Vagina (tissue), 2 donors: ENCODE data around the gene TMEM92. TPM values are rescaled to one million over a fixed set of nuclear protein-coding genes. Genes with fewer than 3 reads are reported as not detected.

Experiments
- DNase-seq, 2 donors: peaks; one replicate each; pipeline ENCODE4 v3.0.0-alpha.2; 2017; ENCODE audit errors: extremely low spot score in 2 of 2
- H3K27ac ChIP-seq: fragments of 200-600 bp; sonication (generic); one replicate; pipeline ENCODE4 v1.5.1; 2019
- H3K27me3 ChIP-seq: fragments of 200-600 bp; sonication (generic); one replicate; pipeline ENCODE4 v1.5.1; 2019
- H3K36me3 ChIP-seq, 2 donors: fragments of 200-600 bp; sonication (generic); one replicate each; pipeline ENCODE4 v1.5.1; 2017 to 2019
- H3K4me1 ChIP-seq: fragments of 200-600 bp; sonication (generic); one replicate; pipeline ENCODE4 v1.5.1; 2019
- H3K4me3 ChIP-seq, 2 donors: fragments of 200-600 bp; sonication (generic); 1 replicate in 1 of 2; 2 replicates in 1 of 2; pipeline ENCODE4 v1.5.1; 2016 to 2019
- H3K9me3 ChIP-seq: fragments of 200-600 bp; sonication (generic); one replicate; pipeline ENCODE4 v1.5.1; 2019
- CTCF ChIP-seq, 3 experiments: fragments of 450-650 bp in 2 of 3; fragments of 200-600 bp in 1 of 3; sonication (generic) in 1 of 3; IDR thresholded peaks; one replicate each; pipeline ENCODE4 v1.5.1; 2017 to 2019; ENCODE audit warnings: antibody characterized with exemption in 3 of 3, mild to moderate bottlenecking in 2 of 3, moderate library complexity in 2 of 3
- POLR2A ChIP-seq, 2 donors: fragments of 450-650 bp; IDR thresholded peaks; one replicate each; pipeline ENCODE4 v1.6.1; 2017; ENCODE audit warnings: antibody characterized with exemption in 2 of 2, mild to moderate bottlenecking in 2 of 2, moderate library complexity in 2 of 2
- POLR2AphosphoS5 ChIP-seq, 2 donors: sonication (generic); formaldehyde crosslinking; IDR thresholded peaks; one replicate each; pipeline ENCODE4 v1.9.0; 2017; ENCODE audit warnings: antibody characterized with exemption in 2 of 2, mild to moderate bottlenecking in 2 of 2, low read depth in 1 of 2; ENCODE audit not compliant: insufficient read depth in 1 of 2
- intact Hi-C: fragments of 100-400 bp; cut with DNase I; formaldehyde crosslinking; loops from one replicate; pipeline ENCODE4 v1.15.1; 2023
- small RNA-seq: library from RNA; depleted of rRNA; stranded (forward); fragments of <200 nt; gene quantifications from one replicate; pipeline ENCODE3, GENCODE V24; 2016
- total RNA-seq: library from RNA; depleted of rRNA; stranded (reverse); fragments of >200 nt; gene quantifications from one replicate; pipeline ENCODE4 v1.2.3, GENCODE V29; 2016

The TMEM92 gene
- total RNA-seq, 1 donor from 2014 or later = 0.74 TPM

- no peaks in the 10 kb centered on the region for H3K27me3 ChIP-seq
- intact Hi-C loops = no loop called here
- H3K27ac ChIP-seq = no peak overlapping the region
- H3K4me3 ChIP-seq = no peak overlapping the region
- TF ChIP-seq POLR2A (IDR thresholded peaks at IDR 0.05) (no peak), POLR2AphosphoS5 (IDR thresholded peaks at IDR 0.05; ENCODE audit: insufficient read depth in 1 of 2, low read depth in 1 of 2) (no peak), CTCF (IDR thresholded peaks at IDR 0.05) (no peak)
- DNase-seq = no peak
- H3K36me3 ChIP-seq = no peaks in the 10 kb centered on the region
- H3K4me1 ChIP-seq = no peaks in the 10 kb centered on the region
- H3K9me3 ChIP-seq = no peaks in the 10 kb centered on the region
Measured at GRCh38 chr17:50328363-50329325, 54.4 kb downstream of the TMEM92 start.

DNA sequence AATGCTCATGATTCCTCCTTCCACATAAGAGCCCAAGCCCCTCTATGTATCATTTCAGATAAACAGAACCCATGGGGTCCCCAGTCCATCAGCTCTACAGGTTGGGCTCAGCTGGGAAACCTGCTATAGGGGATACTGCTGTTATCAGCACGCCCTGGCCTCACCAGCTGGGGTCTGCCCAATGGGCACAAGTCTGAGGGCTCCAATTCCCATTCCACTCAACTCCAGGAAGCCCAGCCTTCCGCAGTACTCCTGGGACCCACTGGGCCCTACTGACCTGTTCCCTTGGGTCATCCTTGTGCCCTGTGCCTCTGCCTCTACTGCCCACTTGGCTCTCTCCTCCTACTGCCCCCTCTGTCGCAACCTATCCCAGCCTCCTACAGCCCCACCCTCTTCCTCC is 55.5 kb downstream of the TMEM92 start:
- no peak for DNase-seq
- no peak overlapping the region for H3K27ac ChIP-seq
- no peak overlapping the region for H3K4me3 ChIP-seq
- H3K4me1 ChIP-seq = no peaks in the 10 kb centered on the region
- H3K36me3 ChIP-seq = no peaks in the 10 kb centered on the region
- no peaks in the 10 kb centered on the region for H3K27me3 ChIP-seq
- no peaks in the 10 kb centered on the region for H3K9me3 ChIP-seq
- intact Hi-C loops = no loop called here
- TF ChIP-seq POLR2A (IDR thresholded peaks at IDR 0.05) (no peak), POLR2AphosphoS5 (IDR thresholded peaks at IDR 0.05; ENCODE audit: insufficient read depth in 1 of 2, low read depth in 1 of 2) (no peak), CTCF (IDR thresholded peaks at IDR 0.05) (no peak)

- Histone ChIP-seq H3K36me3 (no peaks in the 10 kb centered on the region), H3K27ac (no peak overlapping the region), H3K9me3 (no peaks in the 10 kb centered on the region), H3K4me1 (no peaks in the 10 kb centered on the region), H3K4me3 (no peak overlapping the region), H3K27me3 (no peaks in the 10 kb centered on the region)
- intact Hi-C loops = no loop called here
- DNase-seq = no peak
- TF ChIP-seq POLR2A (IDR thresholded peaks at IDR 0.05) = no peak
- no peak for TF ChIP-seq POLR2AphosphoS5 (IDR thresholded peaks at IDR 0.05; ENCODE audit: insufficient read depth in 1 of 2, low read depth in 1 of 2)
- TF ChIP-seq CTCF (IDR thresholded peaks at IDR 0.05) = no peak
Measured at GRCh38 chr17:50330151-50330775, 56.0 kb downstream of the TMEM92 start.

Small RNAs within 50 kb of the gene (small RNA-seq; reads per million reads assigned to genes)
- not detected for gene SUMO2P7

Other genes with a start within 250 kb of the TMEM92 start
- 50.8 TPM for gene ITGA3, start 218.4 kb upstream of the TMEM92 start, total RNA-seq
- 44.4 TPM for gene PDK2, start 179.1 kb upstream of the TMEM92 start, total RNA-seq
- gene SAMD14, start 144.3 kb upstream of the TMEM92 start, total RNA-seq = 4.4 TPM
- gene PPP1R9B, start 123.8 kb upstream of the TMEM92 start, total RNA-seq = 37.6 TPM
- gene SGCA, start 108.5 kb upstream of the TMEM92 start, total RNA-seq = 2.2 TPM
- gene COL1A1, start 72.8 kb upstream of the TMEM92 start, total RNA-seq = 171 TPM
- 30.4 TPM for gene XYLT2, start 71.7 kb downstream of the TMEM92 start, total RNA-seq
- gene MRPL27, start 98.7 kb downstream of the TMEM92 start, total RNA-seq = 41.7 TPM
- 2.9 TPM for gene EME1, start 98.8 kb downstream of the TMEM92 start, total RNA-seq
- gene LRRC59, start 123.1 kb downstream of the TMEM92 start, total RNA-seq = 49.6 TPM
- gene ACSF2, start 151.8 kb downstream of the TMEM92 start, total RNA-seq = 56.0 TPM
- gene CHAD, start 194.4 kb downstream of the TMEM92 start, total RNA-seq = not detected
- gene RSAD1, start 204.4 kb downstream of the TMEM92 start, total RNA-seq = 37.3 TPM
- gene MYCBPAP, start 234.0 kb downstream of the TMEM92 start, total RNA-seq = not detected